Urothelium cell line (cell line): ENCODE measurements around the gene TCERG1L.

Experiments
- DNase-seq: peaks from one replicate; pipeline ENCODE4 v3.0.0; 2011; ENCODE audit warnings: low spot score, mixed read lengths
- FAIRE-seq: peaks from 2 replicates; lab custom pipeline; 2011; peaks lifted over from hg19 to GRCh38; lab: Jason Lieb, UNC

The TCERG1L gene

DNA sequence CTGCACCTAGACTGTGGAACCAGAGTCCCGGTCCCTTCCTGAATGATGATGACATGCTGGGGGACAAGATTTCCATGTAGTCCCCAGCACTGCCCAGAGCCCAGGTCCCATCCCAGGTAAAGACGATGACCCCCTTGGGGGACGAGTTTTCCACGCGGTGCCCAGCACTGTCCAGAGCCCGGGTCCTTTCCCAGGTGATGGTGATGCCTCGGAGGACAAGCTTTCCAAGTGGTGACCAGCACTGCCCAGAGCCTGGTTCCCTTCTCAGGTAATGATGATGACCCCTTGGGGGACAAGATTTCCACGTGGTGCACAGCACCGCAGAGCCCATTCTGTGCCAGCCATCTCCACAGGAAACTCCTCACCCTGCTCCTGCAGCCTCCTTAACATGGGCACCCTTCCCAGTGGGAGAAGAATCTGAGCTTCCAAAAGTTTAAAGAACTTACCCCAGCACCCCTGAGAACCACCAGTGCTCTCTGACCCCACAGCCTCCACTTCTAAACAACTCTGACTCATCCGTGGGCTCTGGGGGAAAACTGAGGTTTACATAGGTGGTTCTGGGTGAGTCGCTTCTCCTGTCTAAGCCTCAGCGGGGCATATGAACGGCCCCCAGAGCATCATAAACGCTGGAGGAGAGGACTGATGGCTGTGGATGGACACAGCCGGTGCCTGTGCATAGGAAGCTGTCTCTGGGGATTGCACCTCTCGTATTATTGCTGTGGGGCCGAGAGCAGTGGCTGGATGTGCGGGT, 233.2 kb downstream of the TCERG1L start:
- no peak for FAIRE-seq
- no peak for DNase-seq

DNA sequence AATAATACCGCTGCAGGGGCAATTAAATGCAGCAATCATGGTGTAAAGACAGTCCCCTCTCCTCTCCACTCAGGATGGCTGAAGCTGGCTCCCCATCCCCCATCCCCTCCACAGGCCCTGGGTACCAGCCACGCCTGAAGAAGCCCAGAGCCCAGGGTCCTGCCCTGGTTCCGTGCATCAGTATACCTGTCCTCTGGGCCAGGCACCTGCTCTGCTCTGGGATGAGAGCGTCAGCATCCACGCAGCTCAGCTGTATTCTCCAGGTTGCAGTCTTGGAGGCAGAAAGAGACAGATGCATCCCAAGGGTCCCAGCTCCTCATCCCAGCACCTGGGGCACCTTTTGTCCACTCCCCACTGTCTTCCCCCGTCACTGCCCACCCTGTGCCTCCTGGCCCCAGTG, 233.8 kb downstream of the TCERG1L start:
- DNase-seq (no peak), FAIRE-seq (no peak)

DNA sequence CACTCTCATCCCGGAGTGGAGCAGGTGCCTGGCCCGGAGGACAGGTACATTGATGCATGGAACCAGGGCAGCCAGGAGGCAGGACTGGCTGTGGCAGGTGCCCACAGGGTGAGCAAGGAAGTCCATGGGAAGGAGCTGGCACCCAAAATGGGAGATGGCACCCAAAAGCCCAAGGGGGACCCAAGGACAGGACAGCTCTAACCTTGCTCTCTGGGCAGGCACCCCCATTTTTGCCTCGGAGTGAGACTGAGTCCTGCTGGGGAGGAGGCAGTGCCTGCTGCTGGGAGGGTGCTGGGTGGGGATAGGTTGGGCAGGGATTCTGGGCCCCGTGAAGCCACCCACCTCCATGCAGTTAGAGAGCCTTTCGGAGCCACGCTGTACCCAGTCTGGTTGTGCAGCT, 234.5 kb downstream of the TCERG1L start:
- FAIRE-seq = no peak
- no peak for DNase-seq

DNA sequence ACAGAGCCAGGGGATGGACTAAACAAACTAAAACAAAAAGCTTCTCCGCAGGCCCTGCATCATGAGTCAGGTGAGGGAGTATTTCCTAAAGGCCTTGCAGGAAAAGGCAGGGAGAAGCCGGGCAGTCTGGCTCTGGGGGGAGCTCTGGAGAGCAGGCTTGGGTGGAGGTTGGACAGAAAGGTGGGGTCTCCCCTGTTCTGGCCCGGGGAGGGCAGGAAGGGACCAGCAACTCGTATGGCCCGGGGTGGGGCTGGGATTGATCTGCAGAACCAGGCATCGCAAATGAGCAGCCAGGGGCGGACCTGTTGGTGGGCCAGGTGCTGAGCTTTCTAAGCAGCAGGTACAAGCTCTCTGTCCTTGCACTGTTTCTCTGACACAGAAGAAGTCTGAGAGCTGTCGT, 235.2 kb downstream of the TCERG1L start:
- DNase-seq = no peak
- no peak for FAIRE-seq

DNA sequence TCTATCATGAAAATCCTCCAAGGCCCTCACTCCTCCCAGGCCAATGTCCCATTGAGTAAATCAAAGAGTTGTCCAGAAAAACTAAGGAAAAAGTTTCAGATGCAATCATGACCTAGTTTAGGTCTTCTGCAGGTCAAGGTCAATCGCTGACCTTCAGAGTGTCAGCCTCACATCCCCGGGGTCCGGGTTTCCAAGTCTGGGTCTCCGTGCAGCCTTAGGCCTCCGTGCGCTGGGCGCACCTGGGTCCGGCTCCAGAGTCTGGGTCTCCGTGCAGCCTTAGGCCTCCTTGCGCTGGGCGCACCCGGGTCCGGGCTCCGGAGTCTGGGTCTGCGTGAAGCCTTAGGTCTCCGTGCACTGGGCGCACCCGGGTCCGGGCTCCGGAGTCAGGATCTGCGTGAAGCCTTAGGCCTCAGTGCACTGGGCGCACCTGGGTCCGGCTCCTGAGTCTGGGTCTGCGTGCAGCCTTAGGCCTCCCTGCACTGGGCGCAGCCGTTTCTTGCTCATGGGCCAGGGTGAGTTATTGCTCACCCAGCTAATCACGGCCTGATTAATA, 236.2 kb downstream of the TCERG1L start:
- DNase-seq = no peak
- no peak for FAIRE-seq

DNA sequence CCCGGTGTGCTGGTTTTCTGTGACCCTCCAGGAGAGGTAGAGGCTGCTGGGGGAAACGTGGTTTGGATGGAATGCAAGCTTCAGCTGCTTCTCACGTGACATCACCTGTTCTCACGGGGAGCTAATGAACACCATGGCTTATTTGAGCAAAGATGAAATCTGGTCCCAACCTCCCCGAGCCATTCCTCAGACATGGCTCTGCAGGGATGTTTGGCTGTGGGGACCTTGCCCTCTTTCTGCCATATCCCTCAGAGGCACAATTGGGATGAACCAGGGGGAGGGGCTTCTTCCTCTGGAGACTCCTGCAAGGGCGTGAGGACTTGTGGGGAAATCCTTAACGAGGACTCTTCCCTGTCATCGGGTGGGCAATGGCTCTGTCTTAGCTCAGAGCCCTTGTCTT, 236.8 kb downstream of the TCERG1L start:
- no peak for DNase-seq
- no peak for FAIRE-seq

DNA sequence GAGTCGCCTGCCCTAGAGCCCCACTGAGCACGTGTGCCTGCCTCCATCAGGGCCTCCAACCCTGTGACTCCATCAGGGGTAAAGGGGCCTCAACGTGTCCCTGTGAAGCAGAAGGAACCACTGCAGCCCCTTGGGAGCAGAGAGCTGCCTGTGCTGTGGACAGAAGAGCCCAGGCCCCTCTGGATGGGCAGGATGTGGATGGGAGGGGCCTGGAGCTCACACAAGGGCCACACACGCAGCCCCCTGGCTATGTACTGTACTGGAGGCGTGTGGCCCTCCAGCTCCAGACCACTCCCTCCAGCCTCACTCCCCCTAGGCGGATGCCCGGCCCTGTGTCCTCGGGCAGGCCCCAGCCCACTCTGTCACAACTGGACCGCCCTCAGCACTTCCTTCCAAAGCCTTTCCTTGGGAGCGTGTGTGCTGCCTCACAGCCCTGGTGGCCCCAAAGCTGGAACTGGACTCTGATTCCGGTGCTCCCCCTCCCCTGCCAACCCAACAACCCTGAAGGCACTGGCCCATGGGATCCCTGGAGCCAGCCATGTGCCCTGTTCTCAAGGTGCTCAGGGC, 238.0 kb downstream of the TCERG1L start:
- DNase-seq (no peak), FAIRE-seq (no peak)

DNA sequence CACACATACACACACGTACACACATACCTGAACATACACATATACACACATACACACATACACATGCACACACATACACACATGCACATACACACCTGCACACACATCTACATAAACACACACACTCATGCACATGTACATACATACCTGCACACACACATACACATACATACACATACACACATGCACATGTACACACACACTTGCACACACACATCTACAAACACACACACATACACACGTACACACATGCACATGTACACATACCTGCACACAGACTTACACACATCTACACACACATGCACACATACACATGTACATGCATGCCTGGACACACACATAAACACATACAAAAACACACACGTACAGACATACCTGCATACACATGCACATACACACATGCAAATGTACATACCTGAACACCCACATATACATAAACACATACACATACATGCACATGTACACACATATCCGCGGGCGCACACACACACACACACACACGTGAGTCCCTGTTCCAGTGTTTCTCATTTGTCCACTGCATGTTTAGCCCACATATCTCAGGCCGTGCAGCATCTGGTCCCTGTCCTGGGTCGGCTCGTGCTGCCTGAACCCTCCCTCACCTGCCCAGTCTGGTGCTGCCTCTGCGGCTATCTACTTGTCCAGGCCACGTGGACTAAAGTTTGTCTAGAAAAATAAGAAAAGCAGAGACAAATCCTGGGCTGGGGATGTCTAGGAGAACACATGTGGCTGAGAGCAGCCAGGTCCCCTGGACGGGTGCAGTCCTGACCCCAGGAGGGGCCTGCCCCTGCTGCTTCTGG, 238.7 kb downstream of the TCERG1L start:
- DNase-seq (no peak), FAIRE-seq (peak; percentile 85)

DNA sequence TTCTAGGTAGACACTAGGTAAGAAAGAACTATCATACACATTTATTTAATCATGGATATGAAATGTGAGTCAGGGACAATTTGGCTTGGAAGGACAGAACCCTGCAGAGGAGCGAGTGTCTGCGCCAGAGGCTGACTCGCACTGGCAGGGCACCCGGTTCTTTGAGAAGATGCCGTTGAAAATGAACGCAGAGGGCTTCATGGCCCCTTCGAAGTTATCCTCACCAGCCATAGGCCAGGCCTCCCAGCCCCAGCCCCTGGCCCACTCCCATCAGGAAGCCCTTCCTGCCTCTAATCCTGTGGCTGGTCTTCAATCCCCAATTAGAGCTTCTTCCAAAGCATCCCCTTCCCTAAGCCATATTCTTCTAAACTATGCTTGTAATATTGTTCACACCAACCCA, 239.8 kb downstream of the TCERG1L start:
- FAIRE-seq = no peak

DNA sequence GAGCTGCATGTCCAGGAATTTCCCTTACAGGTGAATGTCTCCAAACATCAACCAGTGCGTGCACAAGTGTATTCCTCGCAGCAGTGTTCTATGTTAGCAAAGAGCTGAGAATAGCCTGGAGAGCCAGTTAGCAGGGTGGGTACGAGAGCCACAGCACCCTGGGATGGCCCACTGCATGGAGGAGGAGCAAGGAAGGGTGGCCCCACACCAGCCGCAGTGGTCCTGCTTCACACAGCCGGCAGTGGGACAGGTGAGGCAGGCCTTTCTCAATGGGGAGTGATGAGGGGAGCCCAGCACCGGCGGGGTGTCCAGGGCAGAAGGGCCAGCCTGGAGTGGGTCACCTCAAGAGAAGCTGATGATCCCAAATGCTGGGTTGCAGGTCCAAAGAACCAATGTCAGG, 240.7 kb downstream of the TCERG1L start:
- DNase-seq (no peak), FAIRE-seq (no peak)

More for the DNA sequence above, 239.8 kb downstream of the TCERG1L start:
- no peak for DNase-seq

DNA sequence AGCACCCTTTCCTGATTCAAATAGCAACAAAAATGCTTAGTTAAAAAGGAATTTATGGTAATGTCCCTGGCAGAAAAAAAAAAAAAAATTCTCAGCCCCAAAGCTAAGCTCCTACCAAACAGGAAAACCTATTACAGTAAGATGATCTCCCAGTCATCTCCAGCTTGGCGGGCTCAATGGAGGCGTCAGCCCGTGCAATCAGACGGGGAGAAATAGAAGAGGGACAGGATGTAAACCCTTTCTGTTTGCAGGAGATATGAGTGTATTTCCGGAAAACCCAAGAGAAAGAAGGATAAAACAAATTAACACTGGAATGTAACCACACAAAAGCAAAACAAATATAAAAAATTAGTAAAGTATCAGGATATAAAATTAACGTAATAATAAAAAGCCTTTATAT, 242.8 kb downstream of the TCERG1L start:
- FAIRE-seq (no peak), DNase-seq (no peak)

DNA sequence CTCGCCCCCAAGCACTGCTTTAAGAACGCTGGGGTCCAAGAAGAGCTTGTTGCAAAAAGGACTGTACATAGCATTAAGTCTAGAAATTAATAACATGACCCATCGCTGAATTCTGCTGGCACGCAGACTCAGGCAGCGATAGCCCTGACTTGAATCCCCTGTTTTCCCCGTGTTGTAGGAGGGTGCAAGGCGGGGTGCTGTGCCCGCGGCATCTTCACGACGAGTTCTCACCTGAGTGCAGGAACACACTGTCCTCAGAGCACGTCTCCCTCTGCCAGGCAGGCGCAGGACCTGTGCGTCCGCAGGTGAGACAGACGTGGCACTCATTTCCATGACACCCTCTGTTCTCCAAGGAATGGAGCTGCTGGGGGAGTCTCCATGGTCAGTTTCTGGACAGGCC, 243.2 kb downstream of the TCERG1L start:
- no peak for FAIRE-seq
- DNase-seq = no peak

DNA sequence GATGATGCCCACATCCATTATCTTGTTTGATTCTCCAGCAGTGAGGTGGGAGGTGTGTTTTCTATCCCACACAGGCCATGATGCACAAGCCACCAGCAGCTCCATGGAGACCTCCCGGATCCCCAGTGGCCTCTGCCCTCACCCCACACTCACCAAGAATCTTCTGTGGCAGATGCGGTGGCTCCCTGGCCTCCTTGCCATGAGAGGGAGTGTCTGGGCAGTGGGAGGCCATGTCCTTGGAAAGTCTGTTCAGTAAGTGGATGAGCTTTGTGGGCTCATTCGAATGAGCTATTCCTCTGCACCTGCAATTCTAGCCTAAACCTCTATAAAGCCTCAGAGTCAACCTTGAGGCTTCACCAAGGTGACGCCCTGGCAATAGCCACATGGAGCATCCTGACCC, 243.8 kb downstream of the TCERG1L start:
- FAIRE-seq (no peak), DNase-seq (no peak)

DNA sequence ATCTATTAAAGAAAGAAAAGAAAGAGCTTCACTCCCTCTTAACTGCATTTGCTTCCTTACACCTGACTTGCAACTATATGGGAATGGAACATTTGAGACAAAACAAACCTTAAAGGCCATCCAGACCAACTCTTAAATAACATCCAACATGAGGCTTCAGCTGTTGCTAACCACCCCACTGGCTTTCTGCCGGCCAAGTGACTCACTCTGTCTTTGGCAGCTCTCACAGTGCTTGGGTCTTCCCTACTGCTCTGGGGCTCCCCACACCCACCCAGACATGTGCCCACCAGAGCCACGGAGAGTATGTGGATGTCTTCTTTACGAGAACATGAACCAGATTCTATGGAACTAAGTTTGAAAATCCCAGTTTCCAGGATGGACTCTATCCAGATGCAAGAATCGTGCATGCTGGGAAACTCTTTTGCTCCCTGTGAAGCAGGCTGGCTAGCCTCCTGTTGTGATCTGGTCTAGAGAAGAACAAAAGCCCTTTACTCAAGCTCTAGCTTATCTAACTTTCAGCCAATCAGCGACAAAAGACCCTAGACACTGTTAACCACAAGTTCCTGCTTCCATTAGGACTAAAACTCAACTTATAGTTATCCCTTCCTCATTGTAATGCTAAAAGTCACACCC, 245.7 kb downstream of the TCERG1L start:
- DNase-seq = no peak
- FAIRE-seq = no peak

DNA sequence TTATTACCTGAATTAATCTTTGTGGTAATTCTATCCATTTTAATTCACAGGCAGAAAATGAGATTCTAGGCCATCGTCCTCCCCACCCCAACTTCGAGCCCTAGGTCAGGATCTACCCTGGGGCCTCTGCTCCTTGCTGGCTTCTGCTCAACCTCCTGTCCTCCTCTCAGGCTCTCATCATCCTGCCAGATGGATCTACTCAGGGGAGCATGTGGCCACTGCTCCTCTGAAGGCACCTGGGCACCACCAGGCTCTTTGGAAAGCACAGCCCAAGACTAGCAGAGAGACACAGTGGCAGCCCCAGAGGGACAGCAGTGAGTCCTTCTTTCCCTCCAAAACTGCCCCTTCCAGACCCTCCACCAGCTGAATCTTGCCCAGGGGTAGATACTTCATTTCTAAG, 248.2 kb downstream of the TCERG1L start:
- FAIRE-seq (no peak), DNase-seq (no peak)

DNA sequence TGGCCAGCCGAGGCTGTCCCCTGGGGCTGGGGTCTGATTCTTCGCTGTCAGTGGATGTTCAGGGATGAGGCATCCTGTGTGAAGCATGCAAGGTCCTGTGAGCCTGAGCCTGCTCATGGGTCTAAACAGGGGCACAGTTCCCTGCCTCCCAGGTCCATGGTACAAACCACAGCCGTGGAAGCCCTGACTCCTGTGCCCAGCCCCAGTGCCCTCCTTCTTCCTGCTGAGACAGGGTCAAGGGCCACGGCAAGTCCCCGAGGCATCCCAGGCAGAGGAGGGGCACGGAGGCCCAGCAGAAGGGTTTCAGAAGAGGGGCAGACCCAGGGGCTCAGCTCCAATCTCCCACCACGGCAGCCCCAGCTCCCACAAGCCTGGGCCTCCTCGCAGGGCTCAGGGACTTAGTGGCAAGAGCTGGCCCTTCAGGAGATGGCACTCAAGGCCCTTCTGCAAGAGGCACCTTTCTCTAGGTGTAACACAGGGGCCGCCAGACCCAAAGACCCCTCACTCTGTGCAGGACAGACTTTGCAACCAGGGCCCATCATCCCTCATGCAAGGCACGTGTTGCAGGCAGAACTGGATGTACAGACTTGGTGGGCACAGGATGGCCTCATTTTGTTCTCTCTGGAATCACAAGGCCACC, 248.8 kb downstream of the TCERG1L start:
- FAIRE-seq (no peak), DNase-seq (no peak)

DNA sequence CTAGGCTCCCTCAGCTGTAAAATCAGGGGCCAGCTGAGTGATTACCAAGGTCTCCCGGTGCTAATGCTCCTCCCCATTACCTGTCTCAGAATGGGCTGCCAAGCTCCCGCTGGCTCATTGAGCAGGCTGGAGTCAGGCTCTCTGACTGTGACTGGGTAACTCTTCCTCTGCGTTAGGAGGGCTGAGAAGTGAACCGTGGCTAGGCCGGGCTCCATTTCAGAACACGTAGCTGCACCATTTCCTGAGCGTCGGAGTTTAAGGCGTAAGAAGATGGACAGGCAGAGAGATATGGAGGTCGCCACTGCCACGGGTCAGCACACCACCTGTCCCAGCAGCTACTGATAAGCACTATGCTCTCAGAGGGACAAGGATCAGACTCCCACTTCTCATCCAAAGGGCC, 250.3 kb downstream of the TCERG1L start:
- DNase-seq (no peak), FAIRE-seq (no peak)

DNA sequence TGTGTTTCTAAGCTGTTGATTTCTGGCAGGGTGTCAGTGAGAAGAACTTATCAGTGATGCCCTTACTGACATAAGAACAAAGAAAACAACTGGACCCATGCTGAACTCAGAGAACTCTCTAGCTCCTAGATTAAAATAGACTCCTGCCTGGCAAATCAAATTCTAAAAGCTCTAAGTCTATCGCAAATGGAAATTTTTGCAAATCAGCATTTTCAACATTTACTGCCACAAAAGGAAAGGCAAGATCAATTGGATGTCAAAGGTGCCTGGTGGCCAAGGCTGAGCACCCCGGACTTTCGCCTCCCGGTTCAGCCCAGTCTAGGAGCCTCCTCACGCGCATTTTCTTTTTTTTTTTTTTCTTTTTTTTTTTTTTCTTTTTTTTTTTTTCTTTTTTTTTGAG, 251.6 kb downstream of the TCERG1L start:
- DNase-seq (no peak), FAIRE-seq (no peak)

DNA sequence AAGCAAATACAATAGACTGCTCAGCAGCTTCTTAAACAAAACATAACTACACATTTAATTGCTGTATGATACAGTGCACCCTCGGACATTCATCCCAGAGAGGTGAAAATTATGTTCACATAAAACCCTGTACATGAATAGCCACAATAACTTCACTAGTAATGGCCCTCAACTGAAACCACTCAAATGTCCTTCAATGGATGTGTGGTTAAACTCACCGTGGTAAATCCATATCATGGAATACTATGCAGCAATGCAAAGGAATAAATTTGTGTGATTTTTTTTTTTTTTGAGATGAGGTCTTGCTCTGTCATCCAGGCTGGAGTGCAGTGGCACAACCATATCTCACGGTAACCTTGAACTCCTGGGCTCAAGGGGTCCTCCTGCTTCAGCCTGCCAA, 252.7 kb downstream of the TCERG1L start:
- no peak for DNase-seq

DNA sequence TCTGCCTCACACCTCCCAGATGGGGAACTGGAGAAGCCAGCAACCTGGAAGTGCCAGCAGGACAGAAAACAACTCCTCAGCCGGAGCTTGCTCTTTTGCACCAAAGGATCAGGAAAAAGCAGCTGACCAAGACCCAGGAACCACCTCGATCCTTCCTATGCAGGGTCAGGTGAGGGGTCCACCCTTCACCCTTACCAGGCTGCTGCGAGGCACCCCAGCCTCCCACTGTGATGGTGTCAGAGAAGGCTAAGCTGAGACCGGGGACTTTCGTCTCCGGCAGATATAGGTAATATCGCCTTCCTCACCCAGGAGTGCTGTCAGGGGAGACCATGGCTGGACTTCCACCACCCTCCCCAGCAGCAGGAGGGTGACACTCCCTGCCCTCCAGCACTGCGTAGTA, 254.7 kb downstream of the TCERG1L start:
- FAIRE-seq (no peak), DNase-seq (no peak)

More for the DNA sequence above, 252.7 kb downstream of the TCERG1L start:
- no peak for FAIRE-seq

DNA sequence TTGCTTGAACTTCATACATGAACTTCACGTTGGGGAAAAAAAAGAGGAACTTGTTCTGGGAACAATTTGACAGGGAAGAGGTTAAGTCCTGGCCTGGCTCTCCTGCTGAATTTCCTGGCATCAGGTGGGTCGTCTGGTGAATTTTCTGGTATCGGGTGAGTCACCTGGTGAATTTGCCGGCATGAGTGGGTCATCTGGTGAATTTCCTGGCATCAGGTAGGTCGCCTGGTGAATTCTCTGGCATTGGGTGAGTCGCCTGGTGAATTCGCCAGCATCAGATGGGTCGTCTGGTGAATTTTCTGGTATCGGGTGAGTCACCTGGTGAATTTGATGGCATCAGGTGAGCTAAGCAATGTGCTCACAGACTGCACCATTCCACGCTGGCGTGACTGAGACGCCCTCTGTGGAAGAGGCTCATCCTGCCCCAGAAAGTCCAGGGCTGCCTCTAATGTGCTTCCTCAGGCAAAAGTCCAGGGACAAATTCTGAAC, 255.4 kb downstream of the TCERG1L start:
- FAIRE-seq (no peak), DNase-seq (no peak)
